HEK293 (cell line): Measurements from ENCODE around the gene SLC30A10.
"Not testable (repeated sequence)": the region's sequence is repeated elsewhere in the genome, so short reads cannot be mapped to it uniquely, and the experiment has no call there.

ENCODE experiments used
- CTCF ChIA-PET: fragments of 350-600 bp; formaldehyde crosslinking; extraction: SDS; loops from one replicate; lab custom pipeline; 2021; ENCODE audit warnings: antibody characterized with exemption; lab: Yijun Ruan, JAX
- POLR2A ChIA-PET: fragments of 300-600 bp; formaldehyde crosslinking; extraction: SDS; loops from one replicate; lab custom pipeline; 2020; ENCODE audit warnings: antibody characterized with exemption, inconsistent platforms; lab: Yijun Ruan, JAX
- H3K27ac ChIP-seq: fragments of 200-500 bp; sonication (Bioruptor generic); 2 replicates; pipeline ENCODE4 v1.5.1; 2014; ENCODE audit warnings: low read depth, low read length, control low read depth, inconsistent platforms; ENCODE audit errors: extremely low read depth
- H3K36me3 ChIP-seq, 2 experiments: fragments of 200-500 bp in 1 of 2; sonication (Bioruptor generic) in 1 of 2; 1 replicate in 1 of 2; 2 replicates in 1 of 2; pipeline ENCODE4 v1.5.1; 2014 to 2017; ENCODE audit warnings: inconsistent platforms in 2 of 2, low read length in 2 of 2; ENCODE audit not compliant: control insufficient read depth in 2 of 2, insufficient read depth in 1 of 2
- H3K4me1 ChIP-seq: fragments of 200-500 bp; sonication (Bioruptor generic); 2 replicates; pipeline ENCODE4 v1.5.1; 2014; ENCODE audit warnings: mild to moderate bottlenecking, low read length, inconsistent platforms; ENCODE audit not compliant: control insufficient read depth, insufficient read depth
- H3K4me3 ChIP-seq: 2 replicates; pipeline ENCODE4 v1.5.1; 2011; ENCODE audit warnings: low read depth, mild to moderate bottlenecking, control low read depth, low read length, moderate library complexity
- H3K9me3 ChIP-seq: fragments of 200-500 bp; sonication (Bioruptor generic); 2 replicates; pipeline ENCODE4 v1.5.1; 2014; ENCODE audit warnings: low read depth, low read length, inconsistent platforms; ENCODE audit not compliant: control insufficient read depth, insufficient read depth
- GLIS1 ChIP-seq: fragments of 450-650 bp; formaldehyde crosslinking; IDR thresholded peaks from 2 replicates; pipeline ENCODE4 v1.5.1; 2016; ENCODE audit warnings: missing biosample characterization, missing genetic modification characterization
- KLF10 ChIP-seq: fragments of 450-650 bp; IDR thresholded peaks from 2 replicates; pipeline ENCODE4 v1.5.1; 2018; ENCODE audit warnings: missing biosample characterization, mild to moderate bottlenecking, missing genetic modification characterization
- KLF7 ChIP-seq: fragments of 450-650 bp; formaldehyde crosslinking; IDR thresholded peaks from 2 replicates; pipeline ENCODE4 v1.5.1; 2016; ENCODE audit warnings: missing biosample characterization, missing genetic modification characterization, borderline replicate concordance
- ZBTB6 ChIP-seq: fragments of 450-650 bp; formaldehyde crosslinking; IDR thresholded peaks from 2 replicates; pipeline ENCODE4 v1.5.1; 2017; ENCODE audit warnings: missing biosample characterization, missing genetic modification characterization
- ZNF146 ChIP-seq: fragments of 450-650 bp; formaldehyde crosslinking; IDR thresholded peaks from 2 replicates; pipeline ENCODE4 v1.5.1; 2016; ENCODE audit warnings: missing biosample characterization, missing genetic modification characterization
- ZNF18 ChIP-seq: fragments of 450-650 bp; formaldehyde crosslinking; IDR thresholded peaks from 2 replicates; pipeline ENCODE4 v1.5.1; 2016; ENCODE audit warnings: missing biosample characterization, missing genetic modification characterization
- ZNF324 ChIP-seq: fragments of 450-650 bp; formaldehyde crosslinking; IDR thresholded peaks from 2 replicates; pipeline ENCODE4 v1.5.1; 2016; ENCODE audit warnings: missing biosample characterization, missing genetic modification characterization
- ZNF501 ChIP-seq: fragments of 450-650 bp; formaldehyde crosslinking; IDR thresholded peaks from 2 replicates; pipeline ENCODE4 v1.5.1; 2016; ENCODE audit warnings: missing biosample characterization, missing genetic modification characterization
- ZNF549 ChIP-seq: fragments of 450-650 bp; IDR thresholded peaks from 2 replicates; pipeline ENCODE4 v1.5.1; 2018; ENCODE audit warnings: missing biosample characterization, missing genetic modification characterization, mild to moderate bottlenecking, inconsistent platforms, moderate library complexity
- ZNF639 ChIP-seq: fragments of 450-650 bp; formaldehyde crosslinking; IDR thresholded peaks from 2 replicates; pipeline ENCODE4 v1.5.1; 2016; ENCODE audit warnings: missing biosample characterization, missing genetic modification characterization
- ZNF843 ChIP-seq: fragments of 450-650 bp; formaldehyde crosslinking; IDR thresholded peaks from 2 replicates; pipeline ENCODE4 v1.5.1; 2016; ENCODE audit warnings: missing biosample characterization, missing genetic modification characterization
- TF ChIP-seq, protein P1 (sequence below): fragments of 450-650 bp; formaldehyde crosslinking; IDR thresholded peaks from 2 replicates; pipeline ENCODE4 v1.5.1; 2016; ENCODE audit warnings: missing biosample characterization, missing genetic modification characterization
- TF ChIP-seq, protein P2 (sequence below): fragments of 450-650 bp; formaldehyde crosslinking; IDR thresholded peaks from 2 replicates; pipeline ENCODE4 v1.5.1; 2016; ENCODE audit warnings: missing biosample characterization, missing genetic modification characterization

The SLC30A10 gene

GRCh38 chr1:219906924-219907771 lies 21.2 kb downstream of the SLC30A10 start:
- CTCF ChIA-PET = no interaction called here
- TF ChIP-seq, protein P1, sequence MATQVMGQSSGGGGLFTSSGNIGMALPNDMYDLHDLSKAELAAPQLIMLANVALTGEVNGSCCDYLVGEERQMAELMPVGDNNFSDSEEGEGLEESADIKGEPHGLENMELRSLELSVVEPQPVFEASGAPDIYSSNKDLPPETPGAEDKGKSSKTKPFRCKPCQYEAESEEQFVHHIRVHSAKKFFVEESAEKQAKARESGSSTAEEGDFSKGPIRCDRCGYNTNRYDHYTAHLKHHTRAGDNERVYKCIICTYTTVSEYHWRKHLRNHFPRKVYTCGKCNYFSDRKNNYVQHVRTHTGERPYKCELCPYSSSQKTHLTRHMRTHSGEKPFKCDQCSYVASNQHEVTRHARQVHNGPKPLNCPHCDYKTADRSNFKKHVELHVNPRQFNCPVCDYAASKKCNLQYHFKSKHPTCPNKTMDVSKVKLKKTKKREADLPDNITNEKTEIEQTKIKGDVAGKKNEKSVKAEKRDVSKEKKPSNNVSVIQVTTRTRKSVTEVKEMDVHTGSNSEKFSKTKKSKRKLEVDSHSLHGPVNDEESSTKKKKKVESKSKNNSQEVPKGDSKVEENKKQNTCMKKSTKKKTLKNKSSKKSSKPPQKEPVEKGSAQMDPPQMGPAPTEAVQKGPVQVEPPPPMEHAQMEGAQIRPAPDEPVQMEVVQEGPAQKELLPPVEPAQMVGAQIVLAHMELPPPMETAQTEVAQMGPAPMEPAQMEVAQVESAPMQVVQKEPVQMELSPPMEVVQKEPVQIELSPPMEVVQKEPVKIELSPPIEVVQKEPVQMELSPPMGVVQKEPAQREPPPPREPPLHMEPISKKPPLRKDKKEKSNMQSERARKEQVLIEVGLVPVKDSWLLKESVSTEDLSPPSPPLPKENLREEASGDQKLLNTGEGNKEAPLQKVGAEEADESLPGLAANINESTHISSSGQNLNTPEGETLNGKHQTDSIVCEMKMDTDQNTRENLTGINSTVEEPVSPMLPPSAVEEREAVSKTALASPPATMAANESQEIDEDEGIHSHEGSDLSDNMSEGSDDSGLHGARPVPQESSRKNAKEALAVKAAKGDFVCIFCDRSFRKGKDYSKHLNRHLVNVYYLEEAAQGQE (tag by site-specific recombination) = no peak
- TF ChIP-seq GLIS1 (tag by site-specific recombination) = 0 out of 2 replicates have a peak, but pooled peaks have one; percentile 10
- POLR2A ChIA-PET = no interaction called here
- Histone ChIP-seq H3K27ac (no peak overlapping the region), H3K9me3 (no peaks in the 10 kb centered on the region), H3K4me1 (no peaks in the 10 kb centered on the region), H3K36me3 (no peaks in the 10 kb centered on the region), H3K4me3 (no peak overlapping the region)

- POLR2A ChIA-PET, CTCF ChIA-PET, H3K9me3 ChIP-seq, H3K4me1 ChIP-seq, H3K36me3 ChIP-seq, H3K27ac ChIP-seq, H3K4me3 ChIP-seq: not testable (repeated sequence)
These were observed 21.8 kb downstream of the SLC30A10 start for GRCh38 chr1:219906565-219906923.

- POLR2A ChIA-PET = no interaction called here
- no peak for TF ChIP-seq ZBTB6 (tag by site-specific recombination)
- TF ChIP-seq ZNF146 = no peak
- no peak for TF ChIP-seq KLF10
- no peak for TF ChIP-seq ZNF843 (tag by site-specific recombination)
- TF ChIP-seq ZNF639 (tag by site-specific recombination) = no peak
- no peak for TF ChIP-seq ZNF18 (tag by site-specific recombination)
- TF ChIP-seq ZNF501 (tag by site-specific recombination) = no peak
- TF ChIP-seq ZNF324 (tag by site-specific recombination) = no peak
- TF ChIP-seq ZNF549 (tag by site-specific recombination) = no peak
- TF ChIP-seq, protein P2, sequence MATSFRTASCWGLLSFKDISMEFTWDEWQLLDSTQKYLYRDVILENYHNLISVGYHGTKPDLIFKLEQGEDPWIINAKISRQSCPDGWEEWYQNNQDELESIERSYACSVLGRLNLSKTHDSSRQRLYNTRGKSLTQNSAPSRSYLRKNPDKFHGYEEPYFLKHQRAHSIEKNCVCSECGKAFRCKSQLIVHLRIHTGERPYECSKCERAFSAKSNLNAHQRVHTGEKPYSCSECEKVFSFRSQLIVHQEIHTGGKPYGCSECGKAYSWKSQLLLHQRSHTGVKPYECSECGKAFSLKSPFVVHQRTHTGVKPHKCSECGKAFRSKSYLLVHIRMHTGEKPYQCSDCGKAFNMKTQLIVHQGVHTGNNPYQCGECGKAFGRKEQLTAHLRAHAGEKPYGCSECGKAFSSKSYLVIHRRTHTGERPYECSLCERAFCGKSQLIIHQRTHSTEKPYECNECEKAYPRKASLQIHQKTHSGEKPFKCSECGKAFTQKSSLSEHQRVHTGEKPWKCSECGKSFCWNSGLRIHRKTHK (tag by site-specific recombination) = no peak
- TF ChIP-seq KLF7 (tag by site-specific recombination) = no peak
- TF ChIP-seq, all 188 proteins: peak for 0
- Histone ChIP-seq H3K4me3 (no peak overlapping the region), H3K4me1 (no peaks in the 10 kb centered on the region), H3K36me3 (no peaks in the 10 kb centered on the region), H3K9me3 (no peaks in the 10 kb centered on the region), H3K27ac (no peak overlapping the region)
- CTCF ChIA-PET = no interaction called here
These were observed 22.8 kb downstream of the SLC30A10 start for GRCh38 chr1:219905524-219905923.
